NCI-H1048 (cell line): ENCODE data around the gene CRYBB1.

ENCODE experiments used
- DNase-seq: peaks from one replicate; lab custom pipeline; 2025; lab: John Stamatoyannopoulos, UW

The CRYBB1 gene

GRCh38 chr22:26604368-26604767 is 13.5 kb downstream of the CRYBB1 start:
- DNase-seq = no peak

GRCh38 chr22:26602127-26602526 is 15.7 kb downstream of the CRYBB1 start:
- DNase-seq = no peak

GRCh38 chr22:26601726-26602125 is 16.1 kb downstream of the CRYBB1 start:
- no peak for DNase-seq

GRCh38 chr22:26599505-26599904 is 18.3 kb downstream of the CRYBB1 start:
- no peak for DNase-seq

GRCh38 chr22:26597480-26597879 is 20.3 kb downstream of the CRYBB1 start:
- no peak for DNase-seq

- DNase-seq = no peak
Observed at GRCh38 chr22:26597026-26597425, 20.8 kb downstream of the CRYBB1 start.

GRCh38 chr22:26593763-26594162 is 24.1 kb downstream of the CRYBB1 start:
- no peak for DNase-seq

GRCh38 chr22:26592421-26592891 is 25.4 kb downstream of the CRYBB1 start:
- no peak for DNase-seq

GRCh38 chr22:26589845-26590736 is 27.7 kb downstream of the CRYBB1 start, which contains the start of gene TPST2:
Gene TPST2 (minus strand): TSS chr22:26590132. CDS start chr22:26541630, 48,502 bp downstream.
- no peak for DNase-seq

- DNase-seq = no peak
Observed at GRCh38 chr22:26589367-26589844, 28.4 kb downstream of the CRYBB1 start.

GRCh38 chr22:26588729-26589366 is 29.0 kb downstream of the CRYBB1 start:
- no peak for DNase-seq

- DNase-seq = no peak
Observed at GRCh38 chr22:26587991-26588613, 29.7 kb downstream of the CRYBB1 start.

- DNase-seq = no peak
Observed at GRCh38 chr22:26586556-26587325, 31.1 kb downstream of the CRYBB1 start.

GRCh38 chr22:26585104-26585790 is 32.6 kb downstream of the CRYBB1 start:
- DNase-seq = no peak

- no peak for DNase-seq
Observed at GRCh38 chr22:26584010-26584409, 33.8 kb downstream of the CRYBB1 start.

- DNase-seq = no peak
Observed at GRCh38 chr22:26581633-26582168, 36.1 kb downstream of the CRYBB1 start.

GRCh38 chr22:26581026-26581425 is 36.8 kb downstream of the CRYBB1 start:
- no peak for DNase-seq

- no peak for DNase-seq
Observed at GRCh38 chr22:26580240-26580962, 37.4 kb downstream of the CRYBB1 start.

- no peak for DNase-seq
Observed at GRCh38 chr22:26579331-26579886, 38.4 kb downstream of the CRYBB1 start.

GRCh38 chr22:26577081-26577480 is 40.7 kb downstream of the CRYBB1 start:
- no peak for DNase-seq
